HG03039 (cell line): ENCODE measurements around the gene SRGAP2B.
"Not testable (repeated sequence)": the region's sequence is repeated elsewhere in the genome, so short reads cannot be mapped to it uniquely, and the experiment has no call there.

Source experiments
- ATAC-seq: cut with Tn5 transposase; IDR thresholded peaks from one replicate; pipeline ENCODE4 v1.9.1; 2021; ENCODE audit warnings: mild to moderate bottlenecking, moderate library complexity; ENCODE audit not compliant: unreplicated experiment

The SRGAP2B gene

DNA sequence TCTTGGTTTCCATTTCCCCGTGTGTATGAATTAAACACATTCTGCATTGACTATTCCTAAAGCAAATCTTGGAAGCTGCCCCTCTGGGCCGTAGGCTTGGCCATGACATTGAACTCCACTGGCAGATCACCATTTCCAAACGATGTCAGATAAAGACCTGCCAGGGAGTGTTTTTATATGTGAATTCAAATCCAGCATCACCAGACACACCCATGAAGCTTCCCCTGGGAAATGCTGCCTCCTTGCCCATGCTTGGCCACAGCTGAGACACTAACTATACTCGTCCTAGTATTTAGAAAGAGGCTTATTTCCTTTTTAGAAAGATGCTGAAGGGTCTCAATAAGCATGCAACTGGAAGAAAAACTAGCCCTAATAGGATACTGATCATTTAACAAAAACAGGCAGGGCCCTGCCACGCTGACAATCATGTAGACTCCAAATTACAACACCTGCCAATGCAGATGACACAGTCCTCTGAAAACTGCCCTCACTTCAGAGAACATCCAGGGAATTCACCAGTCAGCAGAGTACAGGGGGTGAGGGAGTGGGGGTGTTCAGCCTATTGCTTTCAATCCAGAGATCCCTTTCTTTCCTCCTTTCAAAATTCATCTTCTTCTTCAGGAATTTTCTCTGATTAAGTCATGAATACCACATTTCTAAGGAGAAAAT is 94.9 kb downstream of the SRGAP2B start:
- ATAC-seq: not testable (repeated sequence)

DNA sequence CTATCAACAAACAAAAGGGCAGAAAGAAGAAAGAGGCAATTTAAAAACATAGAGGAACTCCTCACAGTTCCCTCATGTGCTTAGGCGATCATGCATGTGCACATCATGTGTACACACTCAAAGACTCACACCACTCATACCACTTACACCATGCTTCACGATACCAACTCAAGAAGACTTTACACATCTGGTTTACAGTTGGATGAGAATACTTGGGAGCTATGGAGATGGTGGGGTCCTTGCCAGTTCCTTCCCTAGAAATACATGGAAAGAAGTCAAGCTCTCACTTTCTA is 96.2 kb downstream of the SRGAP2B start:
- ATAC-seq: not testable (repeated sequence)

DNA sequence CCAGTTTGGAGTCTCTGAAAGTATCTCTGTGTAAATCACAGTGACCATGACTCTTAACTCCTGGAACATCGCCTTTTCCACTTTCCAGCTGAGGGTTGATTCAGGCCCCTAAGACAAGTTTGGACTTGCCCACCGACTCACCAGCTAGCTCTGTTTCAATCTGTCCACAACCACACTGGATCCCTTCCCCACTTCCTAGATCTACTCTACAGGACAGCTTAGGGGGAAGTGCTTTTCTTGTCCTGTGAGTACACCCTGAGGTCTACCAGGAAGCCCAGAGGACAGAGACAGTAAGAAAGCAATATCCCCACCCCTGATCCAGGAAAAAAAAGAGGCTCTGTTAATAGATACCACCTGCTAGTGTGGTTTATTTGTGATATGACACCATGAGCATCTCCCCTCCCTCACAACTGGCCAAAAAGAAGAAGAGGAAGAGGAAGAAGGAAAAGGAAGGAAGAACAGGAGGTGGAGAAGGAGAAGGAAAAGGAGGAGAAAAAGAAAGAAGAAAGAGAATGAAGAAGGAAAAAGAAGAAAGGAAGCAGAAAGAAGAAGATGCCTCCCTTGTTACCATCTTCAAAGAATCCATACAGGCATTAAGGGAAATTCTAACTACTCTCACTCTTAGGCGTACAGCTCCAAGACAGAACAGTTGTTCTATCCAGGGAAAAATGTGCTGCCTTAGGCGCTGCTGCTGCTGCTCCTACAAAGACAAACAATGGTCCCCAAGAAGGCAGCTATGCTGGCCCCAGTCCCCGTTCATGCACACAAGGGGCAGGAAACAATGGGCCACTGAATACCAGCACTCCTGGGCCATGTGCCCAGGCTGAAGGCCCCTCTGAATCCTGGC is 96.8 kb downstream of the SRGAP2B start:
- not testable (repeated sequence) for ATAC-seq

DNA sequence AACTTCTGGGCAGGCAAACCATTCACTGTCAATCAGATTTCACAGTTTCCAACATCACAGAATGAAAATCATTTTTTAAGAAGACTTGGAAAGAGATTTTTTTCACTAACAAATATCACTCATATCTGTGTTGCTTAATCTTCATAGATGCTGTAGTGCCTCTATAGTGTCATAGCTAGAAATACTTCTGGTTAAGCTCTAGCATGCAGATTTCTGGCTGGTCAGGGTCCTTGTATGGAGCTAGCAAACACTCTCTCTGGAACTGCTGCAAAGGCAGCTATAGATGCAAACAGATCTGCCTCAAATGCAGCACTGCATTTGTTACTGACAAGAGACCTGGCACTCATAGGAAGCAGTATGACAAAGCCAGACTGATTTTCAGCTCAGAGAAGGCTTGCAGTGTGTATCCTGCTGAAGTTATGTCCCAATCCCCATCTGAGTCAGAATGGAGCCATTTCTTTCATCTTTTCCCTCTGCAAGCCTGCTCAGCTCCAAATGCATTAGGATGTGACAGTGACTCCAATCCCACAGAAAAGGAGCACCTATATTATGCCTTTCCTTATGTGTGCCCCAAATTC is 99.2 kb downstream of the SRGAP2B start:
- not testable (repeated sequence) for ATAC-seq

DNA sequence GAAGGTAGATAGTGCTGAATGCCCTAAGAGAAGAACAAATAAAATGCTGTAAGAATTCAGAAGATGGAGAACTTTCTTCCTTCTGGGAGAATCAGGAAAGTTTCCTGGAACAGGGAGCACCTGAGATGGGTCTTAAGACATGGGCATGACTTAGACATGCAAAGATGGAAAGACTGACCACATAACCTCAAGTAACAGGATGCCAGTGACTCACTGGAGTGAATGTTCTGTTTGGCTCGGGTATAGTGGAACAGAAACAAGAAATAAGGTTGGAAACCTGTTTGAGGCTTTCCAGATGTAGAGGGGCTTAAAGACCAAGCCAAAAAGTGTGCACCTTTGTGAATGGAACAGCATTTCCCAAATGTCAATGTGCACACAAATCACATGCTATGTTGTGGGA is 102.2 kb downstream of the SRGAP2B start:
- not testable (repeated sequence) for ATAC-seq

DNA sequence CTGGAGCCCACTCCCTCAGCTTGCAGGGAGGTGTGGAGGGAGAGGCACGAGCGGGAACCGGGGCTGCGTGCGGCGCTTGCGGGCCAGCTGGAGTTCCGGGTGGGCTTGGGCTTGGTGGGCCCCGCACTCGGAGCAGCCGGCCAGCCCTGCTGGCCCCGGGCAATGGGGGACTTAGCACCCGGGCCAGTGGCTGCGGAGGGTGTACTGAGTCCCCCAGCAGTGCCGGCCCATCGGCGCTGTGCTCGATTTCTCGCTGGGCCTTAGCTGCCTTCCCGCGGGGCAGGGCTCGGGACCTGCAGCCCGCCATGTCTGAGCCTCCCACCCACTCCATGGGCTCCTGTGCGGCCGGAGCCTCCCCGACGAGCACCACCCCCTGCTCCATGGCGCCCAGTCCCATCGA is 104.5 kb downstream of the SRGAP2B start:
- ATAC-seq: not testable (repeated sequence)

DNA sequence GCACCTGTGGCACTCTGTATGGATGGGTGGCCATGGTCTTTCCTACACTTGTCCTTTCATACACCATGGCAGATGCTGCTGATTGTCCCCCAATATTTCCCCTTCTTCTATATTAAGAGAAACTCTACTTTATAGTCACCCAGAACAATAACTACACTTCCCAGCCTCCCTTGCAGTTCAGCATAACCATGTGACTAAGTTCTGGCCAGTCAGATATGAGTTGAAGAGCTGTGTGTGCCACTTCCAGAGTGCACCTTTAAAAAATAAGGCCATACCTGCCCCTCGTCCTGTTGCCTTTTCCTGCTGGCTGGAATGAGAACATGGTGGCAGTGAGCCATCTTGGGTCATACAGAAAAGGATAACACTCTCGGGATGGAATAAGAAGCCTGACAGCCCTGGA is 108.0 kb downstream of the SRGAP2B start:
- ATAC-seq: not testable (repeated sequence)

DNA sequence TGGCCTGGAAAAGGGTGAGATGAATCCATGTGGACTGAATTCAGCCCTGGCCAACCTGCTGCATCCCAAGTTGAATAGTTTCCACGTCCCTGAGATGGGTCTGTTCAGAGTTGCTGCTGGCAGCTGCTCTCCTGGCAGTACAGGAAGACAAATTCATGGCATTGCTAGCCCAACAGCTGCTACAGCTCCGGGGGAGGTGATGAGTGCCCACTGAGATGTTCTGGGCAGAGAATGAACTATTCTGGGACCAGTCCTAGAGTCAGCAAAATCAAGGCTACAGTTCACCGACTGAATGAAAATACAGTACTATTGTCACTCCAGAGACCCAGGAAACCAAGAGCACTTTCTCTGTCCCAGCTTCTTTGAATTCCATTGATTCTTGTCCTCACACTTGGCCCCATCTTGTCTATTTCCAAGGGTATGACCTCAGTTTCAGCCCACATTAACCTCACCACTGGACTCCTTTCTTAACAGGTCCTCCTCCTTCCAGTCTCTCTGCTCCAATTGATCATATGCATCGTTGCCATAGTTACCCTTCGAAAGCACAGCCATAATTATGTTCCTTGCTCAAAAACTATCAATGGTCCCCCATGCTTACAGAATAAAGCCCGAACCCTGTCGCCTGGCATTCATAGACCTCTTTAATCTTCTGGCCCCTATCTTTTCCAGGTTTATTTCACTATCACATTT is 108.8 kb downstream of the SRGAP2B start:
- not testable (repeated sequence) for ATAC-seq

DNA sequence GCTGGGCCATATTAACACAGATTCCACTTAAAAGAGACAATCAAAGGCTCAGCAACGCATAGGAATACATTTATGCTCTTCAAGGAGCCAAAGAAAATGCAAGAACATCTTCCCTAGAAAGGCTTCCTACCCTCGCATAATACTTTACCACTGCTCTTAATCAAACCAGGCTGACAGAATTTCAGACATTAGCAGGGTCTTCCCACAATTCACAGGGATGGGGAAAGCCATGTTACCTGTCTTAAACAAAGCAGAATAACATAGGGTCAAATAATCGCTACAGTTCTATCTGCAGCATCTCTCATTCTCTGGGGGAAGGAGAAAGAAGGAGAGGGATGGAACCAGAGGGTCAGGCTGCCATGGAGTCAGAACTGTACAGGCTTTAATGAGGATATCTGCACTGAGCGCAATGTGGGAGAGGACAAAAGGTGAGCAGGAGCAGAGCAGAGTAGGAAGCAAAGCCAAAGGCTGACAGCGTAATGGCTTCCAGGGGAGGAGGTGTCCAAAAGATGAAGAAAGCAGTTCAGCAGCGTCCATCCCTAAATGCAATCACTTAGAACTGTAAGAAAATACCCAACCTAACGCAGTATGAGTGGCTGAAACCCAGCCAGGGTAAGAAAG is 109.5 kb downstream of the SRGAP2B start:
- not testable (repeated sequence) for ATAC-seq

DNA sequence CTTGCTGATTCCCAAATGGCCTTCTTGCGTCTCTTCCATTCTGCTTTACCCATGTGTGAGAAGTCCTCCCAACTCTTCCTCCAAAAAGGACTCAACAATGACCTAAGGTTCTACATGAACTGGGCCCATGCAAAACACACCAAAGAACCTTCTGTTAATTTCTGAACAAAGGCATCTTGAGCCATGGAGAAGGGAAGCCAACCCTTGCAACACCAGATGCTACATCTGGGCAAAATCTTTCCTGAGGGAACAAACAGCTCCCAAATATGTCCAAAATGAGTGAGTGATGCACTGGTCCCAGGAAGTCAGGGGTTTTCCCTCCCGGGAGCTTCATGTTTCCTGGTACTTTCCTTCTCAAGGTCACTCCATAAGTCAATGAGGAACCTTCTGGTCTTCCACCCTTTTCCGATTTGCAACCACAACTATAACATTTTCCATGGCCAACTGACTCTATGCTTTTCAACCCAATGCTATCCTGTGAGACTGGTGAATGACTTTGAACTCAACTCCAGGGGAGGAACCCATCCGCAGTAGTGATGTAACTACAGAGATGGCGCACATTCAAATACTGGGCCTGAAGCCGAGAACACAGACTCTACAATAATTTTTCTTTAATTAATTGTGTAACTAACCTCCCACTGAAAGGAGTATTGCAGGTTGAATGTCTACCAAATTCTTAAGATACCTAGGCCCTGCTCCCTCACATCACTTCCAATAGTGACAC is 112.2 kb downstream of the SRGAP2B start:
- ATAC-seq: not testable (repeated sequence)

DNA sequence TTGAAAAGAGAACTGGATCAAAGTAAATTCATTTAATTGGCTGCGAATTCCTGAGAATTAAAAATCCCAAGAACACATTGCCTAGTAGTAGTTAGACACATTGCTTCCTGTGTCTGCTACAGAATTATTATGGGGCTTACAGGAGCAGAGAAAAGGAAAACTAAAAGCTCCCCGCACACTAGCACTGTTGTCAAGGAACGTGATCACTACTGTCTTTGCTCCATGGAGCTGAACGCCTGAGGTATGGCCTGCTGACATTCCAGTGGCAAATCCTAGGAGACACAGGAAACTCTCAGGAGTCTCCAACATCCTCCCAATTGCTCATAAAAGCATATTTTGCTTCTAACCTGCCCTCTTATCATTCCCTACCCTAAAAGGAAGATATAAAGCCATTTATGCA is 114.0 kb downstream of the SRGAP2B start:
- ATAC-seq: not testable (repeated sequence)

DNA sequence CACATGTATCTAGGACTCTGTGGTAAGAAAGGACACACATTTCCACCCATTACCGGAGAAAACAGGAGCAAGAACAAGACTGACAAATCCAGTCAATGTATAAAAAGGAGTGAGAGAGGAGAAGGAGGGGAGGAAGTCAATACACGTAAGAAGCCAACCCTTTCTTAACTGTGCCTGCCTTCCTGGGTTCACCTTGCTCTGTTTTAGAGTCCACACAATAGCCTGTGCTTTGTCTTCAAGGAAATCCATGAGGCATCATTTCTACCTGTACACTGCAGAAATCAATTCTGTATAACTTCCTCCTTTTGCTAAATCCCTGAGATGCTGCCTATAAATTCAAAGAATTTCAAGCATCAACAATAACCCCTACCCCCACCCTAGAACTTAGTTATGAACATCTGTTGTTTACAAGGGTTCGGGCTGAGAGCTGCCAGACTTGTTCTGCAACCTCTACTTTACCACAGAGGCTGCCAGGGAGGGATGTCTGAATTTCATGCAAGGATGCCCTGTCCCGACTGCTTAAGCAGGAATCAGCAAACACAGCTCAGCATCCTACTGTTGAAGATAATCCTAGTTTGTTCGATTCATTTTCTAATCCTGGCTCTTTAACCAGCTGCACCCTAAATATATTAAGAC is 115.0 kb downstream of the SRGAP2B start:
- not testable (repeated sequence) for ATAC-seq

DNA sequence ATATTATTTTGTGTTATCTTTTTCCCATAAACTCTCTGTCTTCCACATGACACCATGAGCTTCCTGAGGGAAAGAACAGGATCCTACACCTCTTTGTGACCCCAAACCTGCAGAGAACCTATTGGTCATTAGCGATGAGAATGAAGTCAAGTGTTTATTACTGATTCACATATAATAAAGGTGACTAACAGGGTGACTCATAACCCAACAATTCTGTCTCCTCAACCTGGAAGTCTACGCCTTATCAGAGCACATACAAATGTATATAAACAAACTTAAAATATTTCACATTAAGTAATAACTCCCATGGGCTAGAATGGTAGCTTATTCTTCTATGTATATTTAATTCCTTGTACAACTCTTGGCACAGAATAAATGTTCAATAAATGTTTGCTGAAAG is 117.3 kb downstream of the SRGAP2B start:
- not testable (repeated sequence) for ATAC-seq

DNA sequence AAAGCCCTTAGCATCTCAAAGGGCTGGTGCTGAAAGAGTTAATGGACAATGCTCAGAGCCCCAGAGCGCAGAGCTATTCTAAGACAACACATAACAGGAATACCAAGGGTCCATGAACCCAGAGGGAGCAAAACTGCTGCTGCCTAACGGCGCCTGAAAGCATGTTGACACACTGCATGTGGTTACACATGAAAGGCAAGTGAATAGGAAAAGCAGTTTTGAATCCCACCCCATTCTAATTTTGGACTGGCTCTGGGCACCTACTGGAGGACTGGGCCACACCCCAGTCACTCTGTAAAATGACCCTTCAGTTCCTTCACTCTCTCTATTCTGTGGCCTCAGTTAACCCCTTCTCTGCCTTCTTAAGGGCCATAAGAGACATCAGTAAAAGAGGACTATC is 123.2 kb downstream of the SRGAP2B start:
- not testable (repeated sequence) for ATAC-seq

DNA sequence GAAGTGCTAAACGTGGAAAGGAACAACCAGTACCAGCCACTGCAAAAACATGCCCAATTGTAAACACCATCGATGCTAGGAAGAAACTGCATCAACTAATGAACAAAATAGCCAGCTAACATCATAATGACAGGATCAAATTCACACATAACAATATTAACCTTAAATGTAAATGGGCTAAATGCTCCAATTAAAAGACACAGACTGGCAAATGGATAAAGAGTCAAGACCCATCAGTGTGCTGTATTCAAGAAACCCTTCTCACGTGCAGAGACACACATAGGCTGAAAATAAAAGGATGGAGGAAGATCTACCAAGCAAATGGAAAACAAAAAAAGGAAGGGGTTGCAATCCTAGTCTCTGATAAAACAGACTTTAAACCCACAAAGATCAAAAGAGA is 128.6 kb downstream of the SRGAP2B start:
- ATAC-seq: not testable (repeated sequence)

DNA sequence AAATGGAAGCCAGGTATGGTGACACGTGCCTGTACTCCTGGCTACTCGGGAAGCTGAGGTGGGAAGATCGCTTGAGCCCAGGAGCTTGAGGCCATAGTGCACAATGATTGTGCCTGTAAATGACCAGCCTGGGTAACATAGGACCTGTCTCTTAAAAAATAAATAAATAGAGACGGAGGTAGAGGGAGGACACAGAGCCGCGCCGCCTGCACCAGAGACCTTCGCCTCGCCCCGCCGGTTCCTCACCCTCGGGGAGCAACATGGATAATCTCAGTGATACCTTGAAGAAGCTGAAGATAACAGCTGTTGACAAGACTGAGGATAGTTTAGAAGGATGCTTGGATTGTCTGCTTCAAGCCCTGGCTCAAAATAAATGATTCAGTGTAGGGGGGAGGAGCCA is 130.4 kb downstream of the SRGAP2B start:
- ATAC-seq: not testable (repeated sequence)

DNA sequence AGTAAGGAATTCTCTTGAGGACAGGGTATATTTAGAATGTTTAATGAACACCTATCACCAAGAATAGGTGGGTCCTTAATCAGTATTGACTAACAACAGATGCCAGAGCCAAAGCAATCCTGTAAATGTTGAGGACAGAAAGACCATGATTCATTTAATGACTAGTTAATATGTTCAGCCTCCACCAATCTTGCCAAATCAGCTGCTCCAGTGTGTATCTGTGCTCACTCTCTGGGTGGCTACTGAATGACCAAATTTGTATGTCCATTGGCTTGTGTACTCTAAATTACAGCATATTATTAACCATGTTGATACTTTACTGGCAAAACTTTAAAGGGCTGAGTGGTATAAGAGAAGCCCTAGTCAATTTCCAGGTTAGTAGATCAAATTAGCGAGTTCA is 130.9 kb downstream of the SRGAP2B start:
- ATAC-seq: not testable (repeated sequence)

DNA sequence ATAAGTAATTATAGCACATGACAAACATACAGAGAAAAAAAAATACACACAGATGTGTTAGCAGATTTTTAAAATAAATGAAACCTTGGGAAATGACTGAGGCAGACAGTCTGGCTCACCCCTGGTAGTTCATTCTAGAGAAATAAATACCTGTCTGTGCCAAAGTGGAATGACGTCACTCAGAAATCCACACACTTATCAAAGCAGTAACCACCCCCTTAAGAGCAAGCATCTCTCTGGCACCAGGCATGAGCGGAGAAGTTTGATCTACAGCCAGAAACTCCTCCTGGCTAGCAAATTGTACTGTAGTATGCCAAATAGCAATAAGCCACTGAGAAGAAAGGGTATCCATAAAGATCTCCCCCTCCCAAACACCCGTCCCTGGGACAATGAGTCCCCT is 131.6 kb downstream of the SRGAP2B start:
- not testable (repeated sequence) for ATAC-seq
